Measurements from ENCODE around the gene GNAS-AS1. TPM values are rescaled to one million over a fixed set of nuclear protein-coding genes. Genes with fewer than 3 reads are reported as not detected.

The GNAS-AS1 gene
- total RNA-seq, 1 donor from 2014 or later = 0.25 TPM

- Histone ChIP-seq H3K36me3 (no peaks in the 10 kb centered on the region), H3K27ac (replicated peaks) (no peak overlapping the region), H3K4me1 (no peaks in the 10 kb centered on the region), H3K4me3 (no peak overlapping the region), H3K9me3 (replicated peaks) (no peaks in the 10 kb centered on the region), H3K27me3 (ENCODE audit: low read depth) (peaks cover 96% of the 10 kb centered on the region)
- no peak for TF ChIP-seq CTCF (IDR thresholded peaks at IDR 0.05; ENCODE audit: borderline replicate concordance)
- no peak for DNase-seq
- intact Hi-C loops (cut with micrococcal nuclease) = no loop called here
Observed at GRCh38 chr20:58790454-58790853, 60.2 kb downstream of the GNAS-AS1 start.

- no peaks in the 10 kb centered on the region for H3K36me3 ChIP-seq
- intact Hi-C loops (cut with micrococcal nuclease) = no loop called here
- H3K27ac ChIP-seq (replicated peaks) = no peak overlapping the region
- peaks cover 96% of the 10 kb centered on the region for H3K27me3 ChIP-seq (ENCODE audit: low read depth)
- no peak for DNase-seq
- H3K4me1 ChIP-seq = no peaks in the 10 kb centered on the region
- TF ChIP-seq CTCF (IDR thresholded peaks at IDR 0.05; ENCODE audit: borderline replicate concordance) = no peak
- H3K4me3 ChIP-seq = no peak overlapping the region
- no peaks in the 10 kb centered on the region for H3K9me3 ChIP-seq (replicated peaks)
Observed at GRCh38 chr20:58788896-58789544, 61.7 kb downstream of the GNAS-AS1 start.

- no peak overlapping the region for H3K27ac ChIP-seq (replicated peaks)
- no peak for DNase-seq
- no peaks in the 10 kb centered on the region for H3K36me3 ChIP-seq
- no peak overlapping the region for H3K4me3 ChIP-seq
- H3K4me1 ChIP-seq = no peaks in the 10 kb centered on the region
- no peak for TF ChIP-seq CTCF (IDR thresholded peaks at IDR 0.05; ENCODE audit: borderline replicate concordance)
- intact Hi-C loops (cut with micrococcal nuclease) = no loop called here
- H3K9me3 ChIP-seq (replicated peaks) = no peaks in the 10 kb centered on the region
- peaks cover 96% of the 10 kb centered on the region for H3K27me3 ChIP-seq (ENCODE audit: low read depth)
Observed at GRCh38 chr20:58787211-58788005, 63.3 kb downstream of the GNAS-AS1 start.

- Histone ChIP-seq H3K9me3 (replicated peaks) (no peaks in the 10 kb centered on the region), H3K4me1 (no peaks in the 10 kb centered on the region), H3K36me3 (no peaks in the 10 kb centered on the region), H3K27ac (replicated peaks) (no peak overlapping the region), H3K27me3 (ENCODE audit: low read depth) (peaks cover 94% of the 10 kb centered on the region), H3K4me3 (no peak overlapping the region)
- DNase-seq = no peak
- intact Hi-C loops (cut with micrococcal nuclease) = no loop called here
- TF ChIP-seq CTCF (IDR thresholded peaks at IDR 0.05; ENCODE audit: borderline replicate concordance) = no peak
Observed at GRCh38 chr20:58784321-58785074, 66.2 kb downstream of the GNAS-AS1 start.

GRCh38 chr20:58783511-58784011 is 67.1 kb downstream of the GNAS-AS1 start:
- Histone ChIP-seq H3K36me3 (no peaks in the 10 kb centered on the region), H3K27ac (replicated peaks) (no peak overlapping the region), H3K9me3 (replicated peaks) (no peaks in the 10 kb centered on the region), H3K27me3 (ENCODE audit: low read depth) (peaks cover 94% of the 10 kb centered on the region), H3K4me3 (no peak overlapping the region), H3K4me1 (no peaks in the 10 kb centered on the region)
- DNase-seq = no peak
- no peak for TF ChIP-seq CTCF (IDR thresholded peaks at IDR 0.05; ENCODE audit: borderline replicate concordance)
- intact Hi-C loops (cut with micrococcal nuclease) = no loop called here

Data from left ventricle myocardium inferior (tissue), 1 donor.